HepG2 (cell line): Measurements from ENCODE around the gene PPP1R13L. TPM values are rescaled to one million over a fixed set of nuclear protein-coding genes. Genes with fewer than 3 reads are reported as not detected.

ENCODE experiments used
- ATAC-seq: fragments of 200-7000 bp; cut with Tn5 transposase; 3 replicates; pipeline ENCODE4 v1.9.1; 2020; ENCODE audit warnings: mild to moderate bottlenecking, moderate library complexity
- BruUV-seq: library from RNA; stranded (reverse); fragments of 400-500 nt; replicated peaks from 2 replicates; lab custom pipeline; 2021; lab: Mats Ljungman, UMichigan
- CTCF ChIA-PET: fragments of 300-600 bp; formaldehyde crosslinking; extraction: SDS; loops from one replicate; lab custom pipeline; 2021; ENCODE audit warnings: low total read pairs, inconsistent platforms, low intra/inter-chr PET ratio; lab: Yijun Ruan, JAX
- POLR2A ChIA-PET: fragments of 350-600 bp; sonication (Branson Sonifier 250); formaldehyde crosslinking; loops from one replicate; lab custom pipeline; 2020; ENCODE audit warnings: antibody characterized with exemption, inconsistent platforms; lab: Yijun Ruan, JAX
- DNase-seq: peaks from one replicate; pipeline ENCODE4 v3.0.0-alpha.2; 2015; ENCODE audit warnings: low spot score
- FAIRE-seq: peaks from 3 replicates; lab custom pipeline; 2011; peaks lifted over from hg19 to GRCh38; lab: Jason Lieb, UNC
- H2AFZ ChIP-seq: one replicate; pipeline ENCODE4 v1.6.1; 2011; ENCODE audit warnings: low read length, inconsistent platforms
- H3K27ac ChIP-seq: fragments of 300-600 bp; 3 replicates; pipeline ENCODE4 v1.8.0; 2011; ENCODE audit warnings: mixed run types, mild to moderate bottlenecking, mixed read lengths, low read length, inconsistent platforms; ENCODE audit not compliant: insufficient read depth; ENCODE audit errors: extremely low read length
- H3K27me3 ChIP-seq, 2 experiments: fragments of 200-600 bp in 1 of 2; 2 replicates in 1 of 2; 3 replicates in 1 of 2; pipeline versions ENCODE4 v1.6.0 to v1.8.0; 2011; ENCODE audit warnings: low read length in 2 of 2, mild to moderate bottlenecking in 2 of 2, moderate library complexity in 2 of 2, inconsistent platforms in 1 of 2; ENCODE audit not compliant: insufficient read depth in 2 of 2, control insufficient read depth in 1 of 2
- H3K36me3 ChIP-seq, 2 experiments: fragments of 200-600 bp in 1 of 2; replicated peaks in 1 of 2; 2 replicates in 1 of 2; 3 replicates in 1 of 2; pipeline versions ENCODE4 v1.5.1 to v1.8.0; 2011; ENCODE audit warnings: low read length in 2 of 2, inconsistent platforms in 1 of 2; ENCODE audit not compliant: insufficient read depth in 2 of 2, control insufficient read depth in 1 of 2
- H3K4me1 ChIP-seq: 2 replicates; pipeline ENCODE4 v1.5.1; 2012; ENCODE audit warnings: low read length, inconsistent platforms; ENCODE audit not compliant: insufficient read depth
- H3K4me2 ChIP-seq: 2 replicates; pipeline ENCODE4 v1.6.0; 2011; ENCODE audit warnings: low read depth, low read length, inconsistent platforms
- H3K4me3 ChIP-seq, 3 experiments: fragments of 200-600 bp in 1 of 3; sonication (generic), shearing (Covaris generic) in 1 of 3; replicated peaks in 1 of 3; 2 replicates each; pipeline ENCODE4 v1.5.1; 2011 to 2016; ENCODE audit warnings: low read length in 3 of 3, inconsistent platforms in 2 of 3, low read depth in 2 of 3, mild to moderate bottlenecking in 2 of 3, control low read depth in 1 of 3, mixed read lengths in 1 of 3; ENCODE audit not compliant: insufficient read depth in 1 of 3
- H3K79me2 ChIP-seq: one replicate; pipeline ENCODE4 v1.6.1; 2011; ENCODE audit warnings: low read length, inconsistent platforms; ENCODE audit not compliant: insufficient read depth
- H3K9ac ChIP-seq: 2 replicates; pipeline ENCODE4 v1.6.0; 2011; ENCODE audit warnings: mild to moderate bottlenecking, low read depth, low read length, inconsistent platforms; ENCODE audit not compliant: insufficient read depth
- H3K9me3 ChIP-seq: 2 replicates; pipeline ENCODE4 v1.5.1; 2012; ENCODE audit warnings: mild to moderate bottlenecking, low read length
- H4K20me1 ChIP-seq: 2 replicates; pipeline ENCODE4 v1.6.0; 2011; ENCODE audit warnings: inconsistent platforms, mild to moderate bottlenecking, low read length, moderate library complexity; ENCODE audit not compliant: insufficient read depth
- AGO1 ChIP-seq: fragments of 200-400 bp; formaldehyde crosslinking; IDR thresholded peaks from 2 replicates; pipeline ENCODE4 v1.6.1; 2017; ENCODE audit warnings: mild to moderate bottlenecking, low read depth, low read length, moderate library complexity; ENCODE audit not compliant: poor library complexity, severe bottlenecking
- BORCS8-MEF2B ChIP-seq: sonication (generic); formaldehyde crosslinking; IDR thresholded peaks from 2 replicates; pipeline ENCODE4 v1.8.0; 2022; ENCODE audit warnings: mild to moderate bottlenecking, missing genetic modification reagents
- CEBPB ChIP-seq: IDR thresholded peaks from 2 replicates; pipeline ENCODE4 v1.6.1; 2011; ENCODE audit warnings: low read depth, low read length, improper control_type of control experiment, borderline replicate concordance
- ZNF607 ChIP-seq: sonication (generic); formaldehyde crosslinking; IDR thresholded peaks from 2 replicates; pipeline ENCODE4 v1.5.1; 2020; ENCODE audit warnings: missing genetic modification reagents, mild to moderate bottlenecking, borderline replicate concordance
- WGBS: methylation state at CpG from one replicate; pipeline ENCODE4 v1.1.6; 2017; ENCODE audit warnings: low lambda C conversion rate; 5-methylcytosine and 5-hydroxymethylcytosine counted together
- in situ Hi-C: cut with HindIII; loops from 2 replicates; pipeline ENCODE4 v1.10.0; 2017; ENCODE audit warnings: low pct_unique_long_range_greater_than_20kb; ENCODE audit not compliant: extremely low pct_ligation_motif_present
- intact Hi-C: fragments of 100-400 bp; cut with micrococcal nuclease; formaldehyde crosslinking; loops from one replicate; pipeline ENCODE4 v1.10.0; 2022; ENCODE audit not compliant: unreplicated experiment
- polyA plus RNA-seq, 8 experiments: library from polyadenylated mRNA; depleted of rRNA in 3 of 8; stranded (reverse) in 7 of 8; unstranded in 1 of 8; fragments of >200 nt; fragmentation: Illumina TruSeq in 4 of 8; extraction: Trizol in 4 of 8; gene quantifications; 2 replicates each; pipeline versions ENCODE4 v1.2.1 to v1.2.3, GENCODE V29; 2011 to 2016; ENCODE audit warnings: low read depth in 4 of 8, missing spikeins in 1 of 8, mixed read lengths in 1 of 8; ENCODE audit not compliant: insufficient read depth in 1 of 8
- total RNA-seq, 5 experiments: library from RNA; depleted of rRNA; stranded (reverse); fragments of >200 nt; fragmentation: Illumina TruSeq; extraction: Trizol; gene quantifications; 2 replicates each; pipeline ENCODE4 v1.2.3, GENCODE V29; 2016; ENCODE audit warnings: low read depth in 1 of 5
- TF ChIP-seq, protein P1 (sequence below): sonication (generic); formaldehyde crosslinking; IDR thresholded peaks from 2 replicates; pipeline ENCODE4 v1.4.0; 2020; ENCODE audit warnings: mild to moderate bottlenecking, missing genetic modification reagents
- TF ChIP-seq, protein P2 (sequence below): IDR thresholded peaks from 2 replicates; pipeline ENCODE4 v1.6.1; 2016; ENCODE audit warnings: low read depth, missing genetic modification reagents, missing compliant biosample characterization

PPP1R13L gene
- total and polyA plus RNA-seq, 2 of the 13 experiments (the other 11 are each of a cell fraction or from before 2014, with no cell fraction given) = 1.3 to 6.6 TPM

DNA sequence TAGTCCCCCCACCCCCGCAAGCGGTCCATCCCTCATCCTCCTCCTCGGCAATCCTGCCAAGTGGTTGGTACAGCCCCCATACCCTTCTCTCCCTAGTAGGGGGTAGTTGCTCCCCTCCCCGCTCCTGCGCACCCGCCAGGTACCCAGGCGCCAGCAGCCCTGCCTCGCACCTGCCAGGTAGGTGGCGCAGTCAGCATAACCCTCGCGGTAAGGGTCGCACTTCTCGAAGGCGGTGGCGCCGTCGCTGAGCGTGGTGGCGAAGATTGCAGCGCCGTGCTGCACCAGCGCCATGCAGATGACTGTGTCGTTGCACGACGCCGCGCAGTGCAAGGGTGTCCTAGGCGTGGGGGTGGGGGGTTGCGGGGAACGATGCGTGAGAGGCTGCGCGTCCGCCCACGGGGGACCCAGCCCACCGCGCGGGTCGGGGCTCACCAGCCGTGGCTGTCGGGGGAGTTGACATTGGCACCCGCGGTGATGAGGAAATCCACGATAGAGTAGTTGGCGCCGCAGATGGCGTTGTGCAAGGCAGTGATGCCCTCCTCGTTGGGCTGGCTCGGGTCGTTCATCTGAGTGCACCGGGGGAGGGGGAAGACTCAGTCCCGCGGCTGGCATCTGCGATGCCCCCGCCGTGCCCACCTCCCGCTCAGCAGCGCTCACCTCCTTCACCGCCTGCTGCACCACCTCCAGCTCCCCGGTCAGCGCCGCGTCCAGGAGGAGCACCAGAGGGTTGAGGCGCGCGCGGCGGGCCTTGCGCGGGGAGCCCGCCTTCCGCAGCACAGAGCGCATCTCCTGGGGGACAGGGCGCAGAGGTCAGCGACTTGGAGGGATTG is 19.3 kb downstream of the PPP1R13L start (continued):
- TF ChIP-seq, protein P1, sequence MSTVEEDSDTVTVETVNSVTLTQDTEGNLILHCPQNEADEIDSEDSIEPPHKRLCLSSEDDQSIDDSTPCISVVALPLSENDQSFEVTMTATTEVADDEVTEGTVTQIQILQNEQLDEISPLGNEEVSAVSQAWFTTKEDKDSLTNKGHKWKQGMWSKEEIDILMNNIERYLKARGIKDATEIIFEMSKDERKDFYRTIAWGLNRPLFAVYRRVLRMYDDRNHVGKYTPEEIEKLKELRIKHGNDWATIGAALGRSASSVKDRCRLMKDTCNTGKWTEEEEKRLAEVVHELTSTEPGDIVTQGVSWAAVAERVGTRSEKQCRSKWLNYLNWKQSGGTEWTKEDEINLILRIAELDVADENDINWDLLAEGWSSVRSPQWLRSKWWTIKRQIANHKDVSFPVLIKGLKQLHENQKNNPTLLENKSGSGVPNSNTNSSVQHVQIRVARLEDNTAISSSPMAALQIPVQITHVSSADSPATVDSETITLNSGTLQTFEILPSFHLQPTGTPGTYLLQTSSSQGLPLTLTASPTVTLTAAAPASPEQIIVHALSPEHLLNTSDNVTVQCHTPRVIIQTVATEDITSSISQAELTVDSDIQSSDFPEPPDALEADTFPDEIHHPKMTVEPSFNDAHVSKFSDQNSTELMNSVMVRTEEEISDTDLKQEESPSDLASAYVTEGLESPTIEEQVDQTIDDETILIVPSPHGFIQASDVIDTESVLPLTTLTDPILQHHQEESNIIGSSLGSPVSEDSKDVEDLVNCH (CRISPR knock-in tag) = no peak
- TF ChIP-seq BORCS8-MEF2B (CRISPR knock-in tag) = no peak
- TF ChIP-seq ZNF607 = no peak

DNA sequence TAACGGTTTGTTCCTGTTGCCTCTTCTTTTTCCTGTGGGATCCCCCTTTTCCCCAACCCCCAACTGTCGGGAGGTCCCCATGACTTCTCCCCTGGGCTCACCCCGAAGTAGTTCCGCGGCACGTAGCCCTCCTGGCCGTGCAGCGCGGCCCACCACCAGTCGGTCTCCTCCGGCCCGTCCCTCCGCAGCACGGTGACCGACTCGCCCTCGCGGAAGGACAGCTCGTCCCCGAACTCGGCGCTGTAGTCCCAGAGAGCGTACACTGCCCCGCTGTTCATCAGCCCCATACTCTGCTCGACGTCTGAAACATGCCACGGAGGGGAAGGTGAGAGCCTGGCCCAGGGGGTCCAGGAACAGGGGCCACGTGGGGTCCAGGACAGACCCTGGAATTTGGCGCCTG is 22.4 kb downstream of the PPP1R13L start:
- Histone ChIP-seq H3K4me1 (no peaks in the 10 kb centered on the region), H3K36me3 (no peaks in the 10 kb centered on the region)
- WGBS = 94% methylated on average over 28 of the region's 29 CpGs
- intact Hi-C loops = no loop called here
- ChIA-PET POLR2A (no interaction called here), CTCF (no interaction called here)
- FAIRE-seq (no peak), DNase-seq (no peak)
- TF ChIP-seq, protein P1 (CRISPR knock-in tag) = no peak
- TF ChIP-seq, protein P2, sequence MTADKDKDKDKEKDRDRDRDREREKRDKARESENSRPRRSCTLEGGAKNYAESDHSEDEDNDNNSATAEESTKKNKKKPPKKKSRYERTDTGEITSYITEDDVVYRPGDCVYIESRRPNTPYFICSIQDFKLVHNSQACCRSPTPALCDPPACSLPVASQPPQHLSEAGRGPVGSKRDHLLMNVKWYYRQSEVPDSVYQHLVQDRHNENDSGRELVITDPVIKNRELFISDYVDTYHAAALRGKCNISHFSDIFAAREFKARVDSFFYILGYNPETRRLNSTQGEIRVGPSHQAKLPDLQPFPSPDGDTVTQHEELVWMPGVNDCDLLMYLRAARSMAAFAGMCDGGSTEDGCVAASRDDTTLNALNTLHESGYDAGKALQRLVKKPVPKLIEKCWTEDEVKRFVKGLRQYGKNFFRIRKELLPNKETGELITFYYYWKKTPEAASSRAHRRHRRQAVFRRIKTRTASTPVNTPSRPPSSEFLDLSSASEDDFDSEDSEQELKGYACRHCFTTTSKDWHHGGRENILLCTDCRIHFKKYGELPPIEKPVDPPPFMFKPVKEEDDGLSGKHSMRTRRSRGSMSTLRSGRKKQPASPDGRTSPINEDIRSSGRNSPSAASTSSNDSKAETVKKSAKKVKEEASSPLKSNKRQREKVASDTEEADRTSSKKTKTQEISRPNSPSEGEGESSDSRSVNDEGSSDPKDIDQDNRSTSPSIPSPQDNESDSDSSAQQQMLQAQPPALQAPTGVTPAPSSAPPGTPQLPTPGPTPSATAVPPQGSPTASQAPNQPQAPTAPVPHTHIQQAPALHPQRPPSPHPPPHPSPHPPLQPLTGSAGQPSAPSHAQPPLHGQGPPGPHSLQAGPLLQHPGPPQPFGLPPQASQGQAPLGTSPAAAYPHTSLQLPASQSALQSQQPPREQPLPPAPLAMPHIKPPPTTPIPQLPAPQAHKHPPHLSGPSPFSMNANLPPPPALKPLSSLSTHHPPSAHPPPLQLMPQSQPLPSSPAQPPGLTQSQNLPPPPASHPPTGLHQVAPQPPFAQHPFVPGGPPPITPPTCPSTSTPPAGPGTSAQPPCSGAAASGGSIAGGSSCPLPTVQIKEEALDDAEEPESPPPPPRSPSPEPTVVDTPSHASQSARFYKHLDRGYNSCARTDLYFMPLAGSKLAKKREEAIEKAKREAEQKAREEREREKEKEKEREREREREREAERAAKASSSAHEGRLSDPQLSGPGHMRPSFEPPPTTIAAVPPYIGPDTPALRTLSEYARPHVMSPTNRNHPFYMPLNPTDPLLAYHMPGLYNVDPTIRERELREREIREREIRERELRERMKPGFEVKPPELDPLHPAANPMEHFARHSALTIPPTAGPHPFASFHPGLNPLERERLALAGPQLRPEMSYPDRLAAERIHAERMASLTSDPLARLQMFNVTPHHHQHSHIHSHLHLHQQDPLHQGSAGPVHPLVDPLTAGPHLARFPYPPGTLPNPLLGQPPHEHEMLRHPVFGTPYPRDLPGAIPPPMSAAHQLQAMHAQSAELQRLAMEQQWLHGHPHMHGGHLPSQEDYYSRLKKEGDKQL (CRISPR knock-in tag) = no peak
- TF ChIP-seq CEBPB (no peak), AGO1 (peak; percentile 27)
- TF ChIP-seq, all 625 proteins: peak for 1
- Histone ChIP-seq H4K20me1 (no peaks in the 10 kb centered on the region), H3K4me2 (no peak overlapping the region), H3K27me3 (no peaks in the 10 kb centered on the region), H3K79me2 (no peaks in the 10 kb centered on the region), H3K9ac (no peak overlapping the region), H2AFZ (no peak overlapping the region), H3K9me3 (no peaks in the 10 kb centered on the region), H3K27ac (no peak overlapping the region), H3K4me3 (no peak overlapping the region)
- no peak; the same call in 2 of the 3 replicates for ATAC-seq
- no TSS peak for BruUV-seq
- in situ Hi-C loops = no loop called here
